Fibroblast of peridontal ligament (primary cell): Measurements from ENCODE around the gene PHACTR2.
"Not testable (repeated sequence)": the region's sequence is repeated elsewhere in the genome, so short reads cannot be mapped to it uniquely, and the experiment has no call there.

Source experiments
- DNase-seq: peaks from one replicate; pipeline ENCODE4 v3.0.0-alpha.2; 2010; ENCODE audit errors: extremely low read depth

PHACTR2 gene

DNA sequence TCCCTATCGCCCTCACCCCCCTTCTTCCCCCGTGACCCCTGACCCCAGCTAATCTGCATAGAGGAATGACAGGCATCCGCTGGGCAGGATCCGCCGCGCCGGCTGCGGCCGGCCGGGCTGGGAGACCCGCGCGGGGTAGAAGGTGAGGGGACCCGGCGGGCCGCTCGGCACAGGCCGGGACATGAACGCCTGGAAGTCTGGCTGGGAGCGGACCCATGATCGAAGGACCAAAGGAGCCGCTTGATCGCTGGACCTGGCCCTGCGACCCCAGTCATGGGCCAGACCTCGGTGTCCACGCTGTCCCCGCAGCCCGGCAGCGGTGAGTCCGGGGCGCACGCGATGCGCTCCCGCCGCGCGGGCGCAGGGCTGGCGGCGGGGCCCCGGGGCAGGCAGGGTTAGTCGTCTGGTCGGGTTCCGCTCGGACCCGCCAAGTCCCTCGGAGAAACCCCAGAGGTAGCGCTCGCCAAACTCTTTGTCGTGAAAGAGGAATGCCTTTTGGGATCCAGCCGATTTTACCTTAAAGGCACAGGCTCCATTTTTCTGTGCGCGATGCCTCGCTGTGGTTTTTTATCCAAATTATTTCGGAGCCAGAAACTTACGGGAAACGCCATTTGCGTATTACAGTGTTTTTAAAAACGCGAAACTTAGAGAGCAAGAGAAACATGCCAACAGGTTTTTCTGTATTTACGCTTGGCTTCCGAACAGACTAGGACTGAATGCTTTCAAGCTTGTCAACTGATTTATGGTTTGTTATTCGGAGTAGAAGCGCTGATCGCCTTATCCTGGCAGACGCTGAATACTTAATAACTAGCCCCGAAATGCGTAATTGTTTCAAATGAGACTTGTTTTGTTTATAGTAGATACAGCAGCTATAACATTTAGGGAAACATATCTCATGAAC, at the start of gene PHACTR2:
Gene PHACTR2, plus strand, starts transcription at position 75 of the 901 bp plus-strand sequence. Its CDS starts 199 bp downstream, at position 274.
- DNase-seq: peak; percentile 85

DNA sequence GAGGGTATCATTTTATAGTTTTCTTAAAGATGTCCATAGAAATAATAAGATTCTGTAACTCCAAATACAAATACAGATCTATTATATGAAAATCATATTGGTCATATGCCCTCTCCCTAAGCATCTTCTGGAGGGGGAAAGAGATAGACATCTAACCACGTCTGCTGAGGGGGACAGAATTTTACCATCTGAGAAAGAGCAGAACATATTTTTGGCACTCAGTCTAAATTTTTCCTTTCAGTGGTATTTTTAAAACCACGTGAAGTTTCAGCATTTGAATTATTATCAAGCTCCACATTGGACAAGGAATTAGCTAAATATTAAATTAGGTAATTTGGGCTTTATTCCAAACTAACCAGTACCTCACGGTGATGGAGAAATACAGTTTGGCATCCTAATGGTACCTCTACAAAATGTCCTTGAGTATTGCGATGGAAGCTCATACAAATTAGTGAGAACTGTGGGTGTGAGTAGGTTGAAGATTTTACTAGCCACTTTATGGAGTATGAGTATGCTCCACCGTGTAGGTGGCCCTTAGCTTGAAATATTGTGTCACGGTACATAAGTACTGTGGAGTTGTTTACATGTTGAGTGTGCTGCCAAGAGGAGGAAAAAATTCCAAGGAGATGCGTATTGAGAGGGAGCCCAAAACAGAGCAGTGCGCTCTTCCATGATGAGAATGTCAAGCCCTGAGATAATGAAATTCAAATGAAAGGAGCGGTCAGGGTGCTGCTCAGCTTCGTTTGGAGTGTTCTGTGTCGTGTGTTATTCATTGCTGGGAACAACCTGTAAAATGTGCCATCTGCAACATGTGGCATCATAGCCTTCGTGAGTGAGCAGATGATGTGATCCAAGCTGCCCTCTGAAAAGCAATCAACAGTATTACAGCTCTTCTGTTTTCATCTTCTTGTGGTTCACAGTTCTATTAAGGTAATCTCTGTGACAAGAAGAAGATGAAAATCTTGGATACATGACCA, 48.4 kb upstream of the PHACTR2 start:
- peak; percentile 21 for DNase-seq

DNA sequence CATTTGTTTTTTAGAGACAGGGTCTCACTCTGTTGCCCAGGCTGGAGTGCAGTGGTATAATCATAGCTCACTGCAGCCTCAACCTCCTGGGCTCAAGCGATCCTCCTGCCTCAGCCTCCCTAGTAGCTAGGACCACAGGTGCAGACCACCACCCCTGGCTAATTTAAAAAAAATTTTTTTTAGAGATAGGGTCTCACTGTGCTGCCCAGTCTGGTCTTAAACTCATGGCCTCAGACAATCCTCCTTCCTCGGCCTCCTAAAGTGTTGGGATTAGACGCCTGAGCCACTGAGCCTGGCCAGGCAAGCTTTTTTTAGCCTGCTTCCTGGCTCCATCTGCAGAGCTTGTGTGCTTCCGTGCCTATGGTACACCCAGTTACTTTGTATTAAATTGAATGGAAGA, 46.6 kb upstream of the PHACTR2 start:
- DNase-seq: not testable (repeated sequence)

GRCh38 chr6:143632894-143633293, 44.9 kb upstream of the PHACTR2 start:
- no peak for DNase-seq

- no peak for DNase-seq
These were observed 43.3 kb upstream of the PHACTR2 start for GRCh38 chr6:143634486-143634885.

- DNase-seq: no peak
These were observed 40.1 kb upstream of the PHACTR2 start for GRCh38 chr6:143637691-143638090.

- peak; percentile 20 for DNase-seq
These were observed 35.4 kb upstream of the PHACTR2 start for GRCh38 chr6:143642403-143642802.

DNA sequence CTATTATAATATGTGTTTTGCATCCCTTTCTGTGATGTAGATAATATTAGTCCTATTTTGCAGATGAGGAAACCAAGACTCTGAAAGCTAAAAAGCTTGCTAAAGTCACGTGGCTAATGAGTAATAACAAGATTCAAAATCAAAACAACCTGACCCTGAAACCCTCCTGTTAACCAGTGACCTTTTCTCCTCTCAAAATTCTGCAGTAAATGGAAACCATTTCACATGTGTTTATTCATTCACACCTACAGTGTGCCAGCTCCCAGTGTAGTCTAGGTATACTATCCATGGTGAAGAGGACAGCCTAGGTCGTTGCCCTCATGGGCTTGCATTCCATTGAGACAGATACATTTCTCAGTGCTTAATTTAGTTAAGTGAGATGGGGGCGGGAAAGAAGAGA, 30.6 kb upstream of the PHACTR2 start:
- DNase-seq: no peak

DNA sequence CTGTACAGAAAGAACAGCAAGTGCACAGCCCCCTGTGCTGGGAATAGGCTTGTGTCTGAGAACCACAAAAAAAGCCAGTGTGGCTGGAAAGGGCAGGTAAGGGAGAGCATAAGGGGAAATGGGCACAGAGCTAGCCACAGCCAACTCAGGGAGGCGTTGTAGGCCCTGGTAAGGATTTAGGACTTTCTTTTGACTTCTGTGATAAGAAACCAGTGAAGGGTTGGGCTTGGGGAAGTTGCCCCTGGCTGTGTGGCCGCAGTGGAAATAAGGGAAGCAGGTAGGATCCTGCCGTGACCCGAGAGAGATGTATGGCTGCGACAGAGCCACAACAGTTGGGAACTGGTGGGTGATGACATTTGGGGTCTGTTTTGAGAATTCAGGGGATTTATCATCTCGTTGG, 30.0 kb upstream of the PHACTR2 start:
- no peak for DNase-seq

- DNase-seq: not testable (repeated sequence)
These were observed 28.4 kb upstream of the PHACTR2 start for GRCh38 chr6:143649319-143649718.

GRCh38 chr6:143651328-143651727, 26.4 kb upstream of the PHACTR2 start:
- not testable (repeated sequence) for DNase-seq

DNA sequence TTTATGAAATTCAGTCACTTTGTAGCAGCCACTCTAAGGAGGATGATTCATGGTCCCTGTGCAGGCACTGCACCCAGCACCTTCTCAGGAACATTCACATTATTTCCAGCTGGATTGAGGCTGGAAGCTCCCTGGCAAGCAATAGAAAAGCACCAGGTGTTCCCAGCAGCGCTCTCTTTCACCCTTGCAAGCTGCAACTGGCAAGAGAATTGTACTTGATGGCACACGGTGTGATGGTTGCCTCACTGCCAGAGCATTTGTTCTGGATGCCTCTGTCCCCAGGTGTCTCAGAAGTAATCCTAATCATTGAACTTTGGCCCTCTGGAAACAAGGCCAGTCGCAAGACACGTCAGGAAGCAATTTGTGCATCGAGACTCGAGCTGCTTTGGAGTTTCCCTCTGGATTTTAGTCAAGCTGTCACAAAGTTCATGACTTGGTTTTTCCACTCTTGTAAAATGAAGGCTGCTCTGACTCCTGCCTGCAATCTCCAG, 24.9 kb upstream of the PHACTR2 start:
- no peak for DNase-seq

DNA sequence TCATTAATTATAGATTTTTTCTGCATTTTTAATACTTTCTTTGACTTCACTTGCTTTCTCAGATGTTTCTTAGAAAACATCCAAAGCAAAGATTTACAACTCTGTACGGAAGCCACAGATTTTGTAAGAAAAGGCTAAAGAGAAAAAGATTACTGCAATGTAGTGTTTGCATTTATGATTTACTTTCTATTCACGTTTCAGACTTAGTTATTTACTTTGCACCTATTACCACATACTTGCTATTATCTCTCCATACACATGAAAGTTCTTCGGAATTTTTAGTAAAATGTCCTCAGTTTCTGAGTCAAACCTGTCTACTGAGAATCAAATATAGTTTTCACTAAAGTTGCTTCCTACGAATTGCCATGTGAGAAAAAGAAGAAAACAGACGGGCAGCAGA, 22.2 kb upstream of the PHACTR2 start:
- no peak for DNase-seq

DNA sequence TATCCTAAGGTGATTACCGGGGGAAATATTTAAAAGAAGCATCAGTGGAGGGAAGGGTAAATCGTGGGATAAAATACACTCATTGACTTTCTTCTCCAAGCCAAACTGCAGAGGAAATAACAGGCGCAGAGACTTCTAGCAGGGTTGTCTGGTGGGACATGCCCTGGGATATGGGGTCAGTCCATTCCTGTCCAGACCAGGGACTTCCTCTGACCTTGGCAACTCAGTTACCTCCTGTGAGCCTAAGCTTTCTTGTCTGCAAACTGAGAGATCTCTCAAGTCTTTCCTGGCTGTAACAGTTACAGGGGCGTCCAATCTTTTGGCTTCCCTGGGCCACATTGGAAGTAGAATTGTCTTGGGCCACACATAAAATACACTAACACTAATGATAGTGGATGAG, 21.7 kb upstream of the PHACTR2 start:
- DNase-seq: no peak

DNA sequence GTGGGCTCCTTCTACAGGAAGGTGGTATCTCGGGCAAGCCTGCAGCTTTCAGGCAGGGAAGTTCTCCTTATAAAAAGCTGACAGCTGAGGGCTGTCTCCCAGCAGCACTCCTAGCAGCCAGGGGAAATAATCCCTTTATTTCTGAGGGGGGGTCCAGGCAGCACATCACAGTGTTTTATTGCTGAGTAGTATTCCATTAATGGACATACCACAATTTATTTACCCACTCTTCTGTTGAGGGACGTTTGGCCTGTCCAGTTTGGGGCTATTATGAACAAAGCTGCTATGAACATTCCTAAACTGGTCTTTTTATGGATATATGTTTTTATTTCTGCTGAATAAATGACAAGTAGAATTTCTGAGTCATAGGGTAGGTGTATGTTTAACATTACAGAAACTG, 20.0 kb upstream of the PHACTR2 start:
- DNase-seq: no peak

DNA sequence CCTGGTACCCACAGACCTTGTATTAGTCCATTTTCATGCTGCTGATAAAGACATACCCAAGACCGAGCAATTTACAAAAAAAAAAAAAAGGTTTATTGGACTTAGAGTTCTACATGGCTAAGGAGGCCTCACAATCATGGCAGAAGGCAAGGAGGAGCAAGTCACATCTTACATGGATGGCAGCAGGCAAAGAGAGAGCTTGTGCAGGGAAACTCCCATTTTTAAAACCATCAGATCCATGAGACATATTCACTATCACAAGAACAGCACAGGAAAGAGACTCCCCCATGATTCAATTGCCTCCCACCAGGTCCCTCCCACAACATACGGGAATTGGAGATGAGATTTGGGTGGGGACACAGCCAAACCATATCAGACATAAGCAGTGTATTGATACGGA, 17.6 kb upstream of the PHACTR2 start:
- not testable (repeated sequence) for DNase-seq

DNA sequence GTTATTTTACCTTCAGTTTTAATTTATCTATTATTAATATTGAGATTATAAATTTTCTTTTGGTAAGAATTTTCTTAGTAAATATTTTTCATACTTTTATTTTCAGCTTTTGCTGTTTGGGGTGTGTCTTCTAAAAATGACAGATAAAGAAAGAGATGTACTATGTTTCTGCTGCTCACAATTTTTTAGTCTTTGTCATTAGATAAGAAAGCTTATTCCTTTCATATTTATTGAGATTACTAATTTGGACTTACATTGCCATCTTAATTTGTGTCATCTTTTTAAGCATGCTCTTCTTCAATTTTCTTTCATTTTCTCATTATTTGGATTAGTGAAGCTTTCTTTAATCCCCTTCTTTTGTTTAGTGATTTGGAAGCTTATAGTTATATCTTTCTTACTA, 13.6 kb upstream of the PHACTR2 start:
- no peak for DNase-seq

GRCh38 chr6:143666007-143666406, 11.8 kb upstream of the PHACTR2 start:
- DNase-seq: not testable (repeated sequence)

DNA sequence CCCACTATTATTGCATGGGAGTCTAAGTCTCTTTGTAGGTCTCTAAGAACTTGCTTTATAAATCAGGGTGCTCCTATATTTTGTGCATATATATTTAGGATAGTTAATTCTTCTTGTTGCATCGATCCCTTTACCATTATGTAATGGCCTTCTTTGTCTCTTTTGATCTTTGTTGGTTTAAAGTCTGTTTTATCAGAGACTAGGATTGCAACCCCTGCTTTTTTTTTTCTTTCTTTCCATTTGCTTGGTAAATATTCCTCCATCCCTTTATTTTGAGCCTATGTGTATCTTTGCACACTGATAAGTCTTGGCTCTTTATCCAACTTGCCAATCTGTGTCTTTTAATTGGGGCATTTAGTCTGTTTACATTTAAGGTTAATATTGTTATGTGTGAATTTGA, 8.3 kb upstream of the PHACTR2 start:
- DNase-seq: not testable (repeated sequence)

DNA sequence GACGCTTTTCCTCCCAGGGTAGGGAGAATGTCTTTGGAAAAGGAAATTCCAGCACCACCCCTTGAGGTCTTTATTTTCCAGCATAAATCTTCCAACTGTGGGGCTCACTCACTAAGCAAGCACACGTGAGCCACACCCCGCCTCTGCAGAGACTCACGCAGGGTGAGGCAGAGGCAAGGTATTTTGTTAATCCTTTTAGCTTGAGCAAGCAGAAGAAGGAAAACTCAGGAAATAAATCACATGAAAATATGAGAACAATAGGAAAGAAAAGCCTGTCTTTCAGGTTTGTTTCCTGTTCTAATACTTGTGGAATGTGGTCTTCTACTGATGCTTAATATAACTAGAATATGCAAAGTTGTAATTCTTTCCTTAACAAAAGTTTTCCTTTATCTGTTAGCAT, 4.1 kb upstream of the PHACTR2 start:
- no peak for DNase-seq

DNA sequence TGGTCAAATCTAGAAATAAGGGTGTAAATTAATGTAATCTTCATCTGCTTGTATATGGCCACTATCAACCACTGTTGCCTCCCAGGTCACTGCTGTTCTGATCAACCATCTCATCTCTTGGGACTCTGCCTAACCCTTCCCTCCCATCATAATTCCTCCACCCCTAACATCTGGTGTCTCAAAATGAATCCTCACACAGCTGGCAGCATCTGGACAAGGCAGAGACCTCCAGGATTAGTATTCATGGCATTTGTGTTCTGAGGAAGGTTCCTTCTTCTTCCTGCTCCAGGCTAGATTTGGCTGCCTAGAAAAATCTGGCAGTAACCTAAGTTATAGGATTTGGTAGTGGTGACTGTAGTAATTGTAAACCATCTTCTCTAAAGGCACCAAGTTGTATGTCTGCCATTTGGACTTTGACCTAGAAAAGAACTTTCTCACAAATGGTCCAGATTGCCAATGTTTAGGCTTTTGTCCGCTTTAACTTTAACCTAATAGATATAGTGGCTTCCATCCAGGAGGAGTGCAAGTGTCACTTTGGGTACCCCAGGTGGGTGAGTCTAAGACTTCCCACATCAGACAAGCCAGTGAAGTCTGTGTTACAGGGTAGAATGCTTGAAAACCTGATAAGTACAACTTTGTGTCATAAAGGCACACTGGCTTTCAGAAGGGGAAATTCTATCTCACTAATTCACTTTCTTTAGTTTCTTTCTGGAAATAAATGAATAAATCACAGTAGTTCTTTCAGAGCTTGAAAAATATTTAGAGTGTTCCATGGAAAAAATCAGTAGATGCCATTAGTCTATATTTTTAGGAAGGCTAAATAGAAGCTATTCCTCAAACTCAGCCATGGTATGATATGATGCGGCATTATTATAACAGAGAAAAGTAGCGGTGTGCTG, 3.0 kb upstream of the PHACTR2 start:
- no peak for DNase-seq
